Endodermal cell (in vitro differentiated cells): Measurements from ENCODE around the gene OR52A1. TPM values are rescaled to one million over a fixed set of nuclear protein-coding genes. Genes with fewer than 3 reads are reported as not detected.
"Not testable (repeated sequence)": the region's sequence is repeated elsewhere in the genome, so short reads cannot be mapped to it uniquely, and the experiment has no call there.

Experiments used
- DNase-seq: peaks from one replicate; pipeline ENCODE4 v3.0.0-alpha.2; 2017
- H3K27ac ChIP-seq: 2 replicates; pipeline ENCODE4 v1.5.1; 2013; ENCODE audit warnings: mild to moderate bottlenecking, low read depth, low read length, moderate library complexity
- H3K27me3 ChIP-seq: 2 replicates; pipeline ENCODE4 v1.6.1; 2013; ENCODE audit warnings: mild to moderate bottlenecking, low read length, moderate library complexity; ENCODE audit not compliant: insufficient read depth, control insufficient read depth, poor library complexity, severe bottlenecking
- H3K36me3 ChIP-seq: 2 replicates; pipeline ENCODE4 v1.7.0; 2013; ENCODE audit warnings: mild to moderate bottlenecking, low read length, moderate library complexity; ENCODE audit not compliant: control insufficient read depth, insufficient read depth
- H3K4me1 ChIP-seq: one replicate; pipeline ENCODE4 v1.7.0; 2013; ENCODE audit warnings: low read length; ENCODE audit not compliant: control insufficient read depth, insufficient read depth
- H3K4me3 ChIP-seq: 2 replicates; pipeline ENCODE4 v1.5.1; 2013; ENCODE audit warnings: mild to moderate bottlenecking, low read length, moderate library complexity
- H3K9ac ChIP-seq: 2 replicates; pipeline ENCODE4 v1.6.1; 2013; ENCODE audit warnings: mild to moderate bottlenecking, low read length, moderate library complexity; ENCODE audit not compliant: poor library complexity, severe bottlenecking; ENCODE audit errors: extremely low read depth
- H3K9me3 ChIP-seq: 2 replicates; pipeline ENCODE4 v1.6.1; 2013; ENCODE audit warnings: mild to moderate bottlenecking, low read length, moderate library complexity; ENCODE audit not compliant: control insufficient read depth
- H3K27ac Mint-ChIP-seq: 2 replicates; pipeline ENCODE4 v1.8.0; 2020; ENCODE audit warnings: mixed read lengths
- H3K27me3 Mint-ChIP-seq: 2 replicates; pipeline ENCODE4 v1.8.0; 2021; ENCODE audit warnings: mild to moderate bottlenecking, mixed read lengths; ENCODE audit not compliant: insufficient read depth
- H3K36me3 Mint-ChIP-seq: 2 replicates; pipeline ENCODE4 v1.8.0; 2020; ENCODE audit warnings: low read depth, mixed read lengths
- H3K4me1 Mint-ChIP-seq: 2 replicates; pipeline ENCODE4 v1.8.0; 2020; ENCODE audit warnings: mixed read lengths
- H3K4me3 Mint-ChIP-seq: 2 replicates; pipeline ENCODE4 v1.8.0; 2020; ENCODE audit warnings: mild to moderate bottlenecking, moderate library complexity, mixed read lengths
- H3K9me3 Mint-ChIP-seq: 2 replicates; pipeline ENCODE4 v1.8.0; 2020; ENCODE audit warnings: mild to moderate bottlenecking, mixed read lengths
- CTCF ChIP-seq: fragments of 200-600 bp; sonication (generic); conservative IDR thresholded peaks from 2 replicates; pipeline ENCODE4 v1.5.0; 2021; ENCODE audit warnings: antibody characterized with exemption, mild to moderate bottlenecking
- WGBS, 2 experiments: methylation state at CpG; one replicate each; pipeline versions ENCODE4 v1.1.5 to v1.1.7; 2013; ENCODE audit warnings: missing lambda C conversion rate in 2 of 2, mixed read lengths in 1 of 2; ENCODE audit not compliant: insufficient coverage in 1 of 2, insufficient read length in 1 of 2; 5-methylcytosine and 5-hydroxymethylcytosine counted together
- total RNA-seq, 2 donors: library from RNA; stranded (reverse); fragmentation: NEBNext Ultra II Directional in 1 of 2; extraction: Animal tissue kit (Norgen Biotek cat#: 25700) in 1 of 2; gene quantifications; 2 replicates in 1 of 2; 3 replicates in 1 of 2; pipeline ENCODE4 v1.2.1, GENCODE V29; 2021

Gene OR52A1
- total RNA-seq, 2 donors from 2014 or later, result 2.5 to 14.3 TPM

- TF ChIP-seq CTCF, result no peak
- Histone ChIP-seq H3K4me3 (no peak overlapping the region), H3K9me3 (no peaks in the 10 kb centered on the region), H3K4me1 (no peaks in the 10 kb centered on the region), H3K27me3 (no peaks in the 10 kb centered on the region), H3K9ac (no peak overlapping the region), H3K36me3 (no peaks in the 10 kb centered on the region), H3K27ac (no peak overlapping the region)
- WGBS, 2 experiments, result 85 to 86% methylated on average over 7 to 9 of the region's 10 CpGs
- Mint-ChIP-seq H3K4me1 (peaks cover 2% of the 10 kb centered on the region), H3K4me3 (no peak overlapping the region), H3K9me3 (peaks cover 5% of the 10 kb centered on the region), H3K27me3 (no peaks in the 10 kb centered on the region), H3K27ac (no peak overlapping the region), H3K36me3 (no peaks in the 10 kb centered on the region)
- no peak for DNase-seq
Measured at GRCh38 chr11:5178046-5178837, 23.7 kb upstream of the OR52A1 start.

GRCh38 chr11:5174934-5175333, 20.4 kb upstream of the OR52A1 start:
- no peak overlapping the region for H3K27ac ChIP-seq
- TF ChIP-seq CTCF, result no peak
- H3K36me3 ChIP-seq, result no peaks in the 10 kb centered on the region
- H3K4me3 ChIP-seq, result no peak overlapping the region
- H3K27me3 ChIP-seq, result no peaks in the 10 kb centered on the region
- Mint-ChIP-seq H3K27me3 (no peaks in the 10 kb centered on the region), H3K9me3 (peaks cover 3% of the 10 kb centered on the region), H3K4me3 (no peak overlapping the region), H3K4me1 (no peaks in the 10 kb centered on the region), H3K36me3 (no peaks in the 10 kb centered on the region), H3K27ac (no peak overlapping the region)
- H3K9ac ChIP-seq, result no peak overlapping the region
- H3K4me1 ChIP-seq, result no peaks in the 10 kb centered on the region
- no peak for DNase-seq
- H3K9me3 ChIP-seq, result no peaks in the 10 kb centered on the region
- 96 to 98% methylated on average over 6 to 7 of the region's 7 CpGs for WGBS, 2 experiments

GRCh38 chr11:5171856-5172255, 17.3 kb upstream of the OR52A1 start:
- no peaks in the 10 kb centered on the region for H3K27me3 ChIP-seq
- no peak for DNase-seq
- no peaks in the 10 kb centered on the region for H3K9me3 ChIP-seq
- H3K9ac ChIP-seq, result no peak overlapping the region
- peaks cover 11% of the 10 kb centered on the region for H3K4me1 Mint-ChIP-seq
- no peaks in the 10 kb centered on the region for H3K36me3 ChIP-seq
- peaks cover 3% of the 10 kb centered on the region for H3K9me3 Mint-ChIP-seq
- WGBS, 2 experiments, result 87 to 90% methylated on average over 2 of the region's 2 CpGs
- no peak overlapping the region for H3K27ac ChIP-seq
- H3K36me3 Mint-ChIP-seq, result no peaks in the 10 kb centered on the region
- no peak overlapping the region for H3K4me3 Mint-ChIP-seq
- no peaks in the 10 kb centered on the region for H3K27me3 Mint-ChIP-seq
- no peak for TF ChIP-seq CTCF
- H3K27ac Mint-ChIP-seq, result no peak overlapping the region
- H3K4me1 ChIP-seq, result no peaks in the 10 kb centered on the region
- H3K4me3 ChIP-seq, result no peak overlapping the region

GRCh38 chr11:5165898-5166297, 11.3 kb upstream of the OR52A1 start:
- Mint-ChIP-seq H3K27ac (peak overlapping the region; percentile 97), H3K4me1 (peaks cover 56% of the 10 kb centered on the region), H3K36me3 (peaks cover 30% of the 10 kb centered on the region), H3K4me3 (peak overlapping the region; percentile 63), H3K9me3 (peaks cover 11% of the 10 kb centered on the region)
- peak; percentile 59 for DNase-seq
- not testable (repeated sequence) for H3K4me3 ChIP-seq, H3K27me3 ChIP-seq, H3K9me3 ChIP-seq, H3K27ac ChIP-seq, H3K36me3 ChIP-seq, H3K27me3 Mint-ChIP-seq, H3K9ac ChIP-seq, H3K4me1 ChIP-seq

GRCh38 chr11:5164807-5165206, 10.2 kb upstream of the OR52A1 start:
- H3K27ac ChIP-seq, H3K36me3 ChIP-seq, H3K4me1 ChIP-seq, H3K9ac ChIP-seq, H3K27me3 ChIP-seq, H3K9me3 ChIP-seq, DNase-seq, H3K27me3 Mint-ChIP-seq, H3K4me3 ChIP-seq: not testable (repeated sequence)
- whole genome bisulfite sequencing, 2 experiments, result 84 to 100% methylated on average over 2 to 6 of the region's 6 CpGs
- peaks cover 41% of the 10 kb centered on the region for H3K36me3 Mint-ChIP-seq
- H3K4me1 Mint-ChIP-seq, result peaks cover 60% of the 10 kb centered on the region
- peak overlapping the region; percentile 97 for H3K27ac Mint-ChIP-seq
- peak overlapping the region; percentile 63 for H3K4me3 Mint-ChIP-seq
- H3K9me3 Mint-ChIP-seq, result peaks cover 21% of the 10 kb centered on the region
